Kidney glomerular epithelial cell (primary cell): ENCODE results near the gene TXLNA.

Experiments used
- DNase-seq: peaks from one replicate; lab custom pipeline; 2025; lab: John Stamatoyannopoulos, UW

The TXLNA gene

DNA sequence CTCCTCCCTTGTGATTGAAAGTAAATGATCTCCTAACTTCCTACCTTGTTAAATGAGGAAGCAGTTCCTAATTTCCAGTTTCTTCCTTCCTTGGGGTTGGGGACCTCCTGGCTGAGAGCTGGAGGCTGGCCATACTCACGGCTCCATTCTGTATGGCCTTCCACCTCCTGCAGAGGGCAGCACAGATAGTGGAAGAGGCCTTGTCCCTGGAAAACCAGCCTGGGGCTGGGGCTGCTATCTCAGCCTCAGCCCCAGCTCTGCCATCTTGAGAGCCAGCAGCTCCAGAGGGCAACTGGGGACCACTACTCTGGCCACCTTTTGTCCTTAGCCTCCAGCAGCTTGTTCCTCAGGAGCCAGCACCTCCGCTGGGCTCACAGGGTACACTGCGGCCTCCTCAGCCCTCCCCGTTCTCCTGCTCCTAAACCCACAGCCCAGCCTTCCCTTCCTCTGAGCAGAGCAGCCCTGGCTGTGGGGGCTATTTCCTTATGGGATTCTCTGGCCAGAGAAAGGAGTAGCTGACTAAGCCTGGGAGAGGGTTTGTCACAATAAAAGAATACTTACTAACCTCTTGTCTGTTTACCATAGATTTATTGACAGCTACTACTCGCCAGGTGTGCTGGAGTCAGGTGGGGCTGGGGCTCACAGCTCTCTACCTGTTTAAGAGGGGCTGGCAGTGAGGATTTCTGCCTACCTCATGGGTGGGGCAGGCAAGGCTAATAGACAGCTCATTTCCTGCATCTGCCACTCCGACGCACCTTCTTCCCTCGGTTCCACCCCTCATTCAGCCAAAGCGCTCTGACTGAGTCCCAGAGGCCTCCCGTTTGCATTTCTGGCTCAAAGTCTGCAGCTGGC lies 36.4 kb downstream of the TXLNA start:
- DNase-seq = peak; percentile 13

DNA sequence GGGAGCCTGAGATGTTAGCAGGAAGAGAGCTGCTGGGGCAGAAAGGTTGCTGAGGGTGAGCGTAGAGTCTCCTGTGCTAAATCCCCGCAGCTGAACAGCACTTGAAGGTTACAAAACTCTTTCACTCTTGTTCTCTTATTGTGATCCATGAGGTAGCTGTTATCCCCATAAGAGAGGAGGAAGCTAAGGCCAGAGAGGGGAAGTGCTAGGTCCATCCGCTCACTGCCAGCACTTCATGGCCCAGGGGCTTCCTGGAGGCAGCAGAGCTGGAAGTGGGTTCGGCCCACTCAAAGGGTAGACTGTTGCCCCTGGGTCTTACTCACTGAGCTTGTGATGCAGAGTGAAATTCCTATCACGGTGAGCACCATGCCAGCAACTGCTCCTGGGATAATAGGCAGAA lies 37.1 kb downstream of the TXLNA start:
- no peak for DNase-seq

DNA sequence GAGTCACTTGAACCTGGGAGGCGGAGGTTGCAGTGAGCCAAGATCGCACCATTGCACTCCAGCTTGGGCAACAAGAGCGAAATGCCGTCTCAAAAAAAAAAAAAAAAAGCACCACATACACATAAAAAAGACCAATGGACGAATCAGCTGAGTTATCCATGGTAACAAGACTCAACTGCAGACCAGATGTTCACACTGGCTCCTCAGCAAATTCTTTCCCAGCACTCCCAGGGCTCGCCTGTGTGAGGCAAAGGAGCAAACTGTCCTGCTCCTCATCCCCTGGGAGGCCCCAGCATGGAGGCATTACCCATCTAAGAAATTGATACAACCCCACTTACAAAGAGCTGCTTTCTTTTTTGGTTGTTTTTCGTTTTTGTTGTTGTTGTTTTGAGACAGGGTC lies 39.5 kb downstream of the TXLNA start:
- no peak for DNase-seq

DNA sequence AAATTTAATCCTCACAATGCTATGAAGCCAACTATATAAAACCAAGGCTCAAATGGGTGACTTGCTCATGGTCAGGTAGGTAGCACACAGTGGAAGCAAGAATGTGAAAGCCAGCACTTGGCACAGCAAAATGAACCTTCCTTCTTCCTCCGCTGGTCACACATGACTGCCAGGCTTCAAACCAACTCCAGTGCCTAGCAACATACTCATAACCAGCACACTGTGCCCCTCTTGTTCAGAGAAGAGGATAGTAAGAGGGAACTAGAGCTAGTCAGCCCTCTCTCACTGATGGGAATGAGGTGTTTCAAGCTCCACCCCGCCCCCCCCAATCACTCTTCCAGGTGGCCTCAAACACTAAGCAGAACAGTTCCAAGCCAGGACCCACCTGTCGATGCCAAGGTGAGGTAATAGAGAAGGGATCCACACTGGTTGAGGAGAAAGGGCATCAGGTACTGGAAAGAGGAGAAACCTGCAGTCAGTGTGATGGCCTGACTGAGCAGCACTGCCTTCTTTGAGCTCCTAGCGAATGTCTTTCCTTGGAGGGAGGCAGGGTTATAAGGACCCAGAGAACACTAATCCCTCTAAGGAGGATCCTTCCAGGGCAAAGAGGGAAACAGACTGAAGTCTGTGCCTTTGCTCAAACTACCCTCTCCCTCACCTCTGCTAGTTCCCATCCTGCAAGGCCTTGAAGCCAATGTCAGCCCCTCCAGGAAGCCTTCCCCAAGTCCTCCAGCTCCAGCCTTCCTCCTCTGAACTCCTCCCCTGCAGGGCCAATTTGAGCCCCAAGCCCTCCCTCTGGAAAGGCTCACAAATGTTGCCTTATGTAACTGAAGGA lies 41.5 kb downstream of the TXLNA start:
- peak; percentile 79 for DNase-seq

DNA sequence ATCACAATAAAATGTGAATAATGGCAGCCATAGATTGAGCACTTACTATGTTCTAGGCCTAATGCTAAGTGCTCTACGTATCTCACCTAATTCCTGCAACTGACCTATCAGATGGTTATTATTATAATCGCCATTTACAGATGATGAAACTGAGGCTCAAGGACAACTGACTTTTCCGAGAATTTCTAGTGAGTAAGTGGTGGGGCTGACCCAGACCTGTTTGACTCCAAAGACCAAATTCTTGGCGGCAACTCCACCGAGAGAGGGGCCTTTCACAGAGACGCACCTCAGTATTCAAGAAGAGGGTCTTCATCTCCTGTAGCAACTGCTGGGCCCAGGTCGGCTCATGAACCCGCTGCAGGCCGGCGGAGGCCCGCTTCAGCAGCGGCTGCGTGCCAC lies 42.1 kb downstream of the TXLNA start:
- DNase-seq = no peak

DNA sequence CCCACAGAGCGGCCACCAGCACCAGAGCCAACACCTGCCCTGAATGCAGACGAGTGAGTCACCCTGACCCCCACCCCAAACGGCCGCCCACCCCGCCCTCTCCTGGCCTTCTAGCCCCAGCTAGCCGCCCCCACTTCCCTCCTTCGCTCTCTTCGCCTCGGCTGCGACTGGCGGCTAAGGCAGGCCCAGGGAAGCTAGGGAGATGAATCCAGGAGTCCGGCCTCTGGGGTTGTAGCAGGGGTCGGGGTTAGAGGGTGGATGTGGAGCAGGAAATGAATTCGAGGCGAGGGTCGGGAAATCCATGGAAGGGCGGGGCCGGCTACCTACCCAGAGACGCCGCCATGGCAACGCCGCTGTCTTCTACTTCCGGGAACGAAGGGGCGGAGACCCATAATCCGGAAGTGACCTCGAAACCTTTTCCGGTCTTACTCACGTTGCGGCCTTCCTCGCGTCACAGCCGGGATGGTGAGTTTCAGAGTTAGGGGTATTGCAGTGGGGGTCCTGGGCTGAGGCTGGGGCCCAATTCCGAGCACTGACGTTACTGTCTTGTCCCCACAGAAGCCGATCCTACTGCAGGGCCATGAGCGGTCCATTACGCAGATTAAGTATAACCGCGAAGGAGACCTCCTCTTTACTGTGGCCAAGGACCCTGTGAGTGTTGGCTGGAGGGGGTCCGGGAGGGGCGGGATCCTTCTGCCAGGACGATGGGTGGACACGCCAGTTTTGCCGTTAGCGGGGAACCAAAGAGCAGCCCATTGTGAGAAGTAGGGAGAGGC lies 42.7 kb downstream of the TXLNA start, which contains the start of the genes EIF3I and TMEM234:
Gene EIF3I, plus strand, starts transcription at position 428 of the 776 bp plus-strand sequence. Its CDS starts 35 bp downstream, at position 463.
Gene TMEM234, minus strand, starts transcription at position 374 of the 776 bp plus-strand sequence. Its CDS starts 31 bp downstream, at position 343.
- DNase-seq = peak; percentile 78

DNA sequence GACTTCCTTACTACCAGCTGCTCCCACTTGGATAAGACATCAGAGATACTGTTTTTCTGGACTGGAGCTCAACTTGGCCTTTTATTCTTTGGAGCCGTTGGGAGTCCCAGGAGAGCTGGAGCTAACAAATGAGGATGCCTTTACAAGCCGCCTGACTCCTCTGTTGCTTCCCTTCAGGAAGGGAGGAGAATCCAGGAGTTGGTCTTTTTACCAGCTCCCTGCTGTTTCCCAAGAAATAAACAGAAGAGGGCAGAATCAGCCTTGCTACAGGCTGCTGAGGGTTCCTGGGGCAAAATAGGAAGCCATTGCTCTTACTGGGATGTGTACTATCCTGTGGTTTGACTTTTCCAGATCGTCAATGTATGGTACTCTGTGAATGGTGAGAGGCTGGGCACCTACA lies 44.2 kb downstream of the TXLNA start:
- DNase-seq = no peak

DNA sequence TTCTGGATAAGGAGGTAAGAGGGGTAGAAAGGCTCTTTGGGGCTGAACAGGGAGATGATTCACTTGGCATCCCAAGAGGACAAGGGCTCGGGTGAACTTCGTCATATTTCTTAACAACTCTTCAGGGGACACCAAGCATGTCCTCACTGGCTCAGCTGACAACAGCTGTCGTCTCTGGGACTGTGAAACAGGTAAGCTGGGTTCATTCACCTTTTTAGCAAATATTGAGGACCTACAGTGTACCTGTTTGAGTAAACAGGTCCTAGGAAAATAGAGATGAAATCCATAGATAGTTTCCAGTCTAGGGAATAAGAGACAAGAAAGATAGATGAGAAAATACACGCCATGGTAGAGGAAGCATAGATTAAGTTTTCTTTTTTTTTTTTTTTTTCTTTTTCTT lies 44.8 kb downstream of the TXLNA start:
- DNase-seq = no peak

DNA sequence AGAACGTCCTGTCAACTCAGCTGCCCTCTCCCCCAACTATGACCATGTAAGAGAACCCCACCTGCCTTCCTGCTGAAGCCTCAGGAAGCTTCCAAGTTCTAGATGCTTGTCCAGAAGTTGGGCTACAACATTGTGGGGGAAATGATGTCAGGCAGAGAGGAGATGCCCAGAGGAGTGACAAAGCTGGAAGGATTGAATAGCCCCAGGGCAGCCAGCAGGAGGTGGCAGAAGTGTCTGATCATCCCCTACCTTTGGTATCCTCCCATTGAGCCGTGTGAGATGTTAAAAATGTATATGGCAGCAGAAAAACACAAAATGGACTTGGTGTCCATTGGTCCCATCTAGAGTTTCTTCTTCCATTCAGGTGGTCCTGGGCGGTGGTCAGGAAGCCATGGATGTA lies 49.3 kb downstream of the TXLNA start:
- no peak for DNase-seq

DNA sequence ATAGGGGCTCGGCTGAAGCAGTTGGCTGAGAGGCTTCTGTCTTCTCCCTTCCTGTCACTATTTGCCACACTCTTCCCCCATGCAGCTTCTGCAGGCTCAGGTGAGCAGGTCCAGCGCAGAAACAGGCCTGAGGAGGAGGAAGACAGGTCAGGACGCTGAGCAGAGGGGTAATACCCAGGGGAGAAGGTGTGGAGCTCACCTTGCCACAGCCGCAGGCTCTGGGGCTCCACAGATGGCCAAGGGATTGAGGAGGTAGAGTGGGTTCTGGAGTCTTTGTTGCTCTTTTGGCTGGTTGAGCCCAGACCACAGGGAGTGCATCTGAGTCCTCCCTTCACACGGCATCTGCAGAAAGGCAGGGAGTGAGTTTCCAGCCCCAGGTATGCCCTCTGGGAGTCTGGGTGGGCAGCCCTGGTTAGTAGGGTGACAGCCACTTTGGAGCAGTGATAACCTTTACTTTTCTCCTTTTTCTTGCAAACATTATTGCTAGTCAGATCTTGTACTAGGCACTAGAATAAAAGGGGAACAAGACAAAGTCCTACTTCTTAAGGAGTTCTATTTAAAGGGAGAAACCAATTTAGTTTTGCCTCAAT lies 52.5 kb downstream of the TXLNA start:
- no peak for DNase-seq

DNA sequence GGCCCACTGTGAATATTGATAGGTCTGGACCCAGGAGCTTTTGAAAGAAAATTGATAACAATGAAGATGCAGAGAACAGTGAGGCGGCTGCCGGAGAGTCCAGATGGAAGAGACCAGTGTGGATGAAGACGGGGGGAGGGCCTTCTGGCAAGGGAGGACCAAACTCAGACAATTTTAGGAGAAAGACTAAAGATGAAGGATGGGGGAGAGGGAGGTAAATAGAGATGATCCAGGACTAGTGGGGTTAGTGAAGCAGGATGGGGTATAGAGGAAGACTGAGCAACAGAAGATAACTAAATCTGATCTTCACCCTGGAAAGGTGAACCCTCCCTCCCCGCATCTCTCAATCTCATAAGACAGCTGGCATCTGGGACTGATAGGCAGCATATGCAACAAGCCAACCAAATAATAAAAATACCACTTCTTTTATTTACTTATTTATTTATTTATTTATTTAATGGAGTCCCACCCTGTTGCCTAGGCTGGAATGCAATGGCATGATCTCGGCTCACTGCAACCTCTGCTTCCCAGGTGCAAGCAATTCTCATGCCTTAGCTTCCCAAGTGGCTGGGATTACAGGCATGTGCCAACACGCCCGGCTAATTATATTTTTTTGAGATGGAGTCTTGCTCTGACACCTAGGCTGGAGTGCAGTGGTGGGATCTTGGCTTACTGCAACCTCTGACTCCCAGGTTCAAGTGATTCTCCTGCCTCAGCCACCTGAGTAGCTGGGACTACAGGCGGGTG lies 53.3 kb downstream of the TXLNA start:
- DNase-seq = no peak

DNA sequence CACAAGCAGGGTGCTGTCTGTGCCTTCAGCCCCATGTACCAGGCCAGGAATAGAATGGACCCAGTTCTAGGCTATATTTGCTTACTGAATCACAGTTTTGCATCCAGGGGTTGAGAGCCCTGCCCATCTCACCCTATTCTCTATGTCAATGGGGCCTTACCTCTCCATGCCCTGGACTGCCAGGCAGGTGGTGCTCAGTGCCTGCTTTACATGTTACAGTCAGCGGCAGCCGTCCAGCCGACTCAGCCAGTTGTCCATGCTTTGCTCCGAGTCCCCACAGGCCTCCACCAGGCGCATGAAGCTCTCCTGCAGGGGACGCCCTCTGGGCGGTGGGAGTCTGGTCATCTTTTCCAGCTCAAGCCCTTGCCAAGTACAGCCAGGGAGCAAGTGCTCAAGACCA lies 55.3 kb downstream of the TXLNA start:
- DNase-seq = no peak

DNA sequence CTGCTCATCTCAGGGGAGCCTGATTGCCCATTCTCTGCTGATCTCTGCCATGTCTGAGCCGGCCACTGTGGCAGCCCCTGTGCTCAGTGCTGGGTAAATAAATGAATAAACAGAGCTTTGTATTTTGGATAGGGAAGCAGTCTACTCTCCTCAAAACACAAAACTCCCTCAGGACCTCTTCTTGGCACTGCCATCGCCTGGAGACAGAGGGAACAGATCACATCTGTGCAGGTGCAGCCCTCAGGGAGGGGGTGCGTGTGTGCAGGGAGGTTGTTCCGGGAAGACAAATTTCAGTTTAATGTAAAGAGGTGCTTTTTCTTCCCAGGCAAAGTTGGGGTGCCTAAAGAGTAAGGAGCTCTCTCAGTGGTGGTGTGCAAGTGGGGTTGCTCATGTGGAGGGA lies 59.9 kb downstream of the TXLNA start:
- no peak for DNase-seq

DNA sequence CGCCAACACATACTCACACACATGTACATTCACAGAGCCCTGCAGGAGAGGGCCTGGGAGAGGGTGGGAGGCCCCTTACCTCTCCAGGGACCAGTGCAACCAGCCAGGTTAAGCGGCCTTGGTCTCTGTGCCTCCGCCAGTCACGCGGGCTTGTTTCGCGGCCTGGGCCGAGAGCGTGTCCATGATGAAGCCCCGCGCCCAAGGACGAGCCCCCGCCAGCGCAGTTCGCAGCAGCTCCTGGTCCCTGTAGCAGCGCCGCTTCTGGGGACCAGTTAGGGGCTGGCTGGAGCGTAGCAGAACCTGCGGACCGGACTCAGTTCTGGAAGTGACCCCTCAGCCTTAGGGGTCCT lies 60.3 kb downstream of the TXLNA start:
- no peak for DNase-seq

DNA sequence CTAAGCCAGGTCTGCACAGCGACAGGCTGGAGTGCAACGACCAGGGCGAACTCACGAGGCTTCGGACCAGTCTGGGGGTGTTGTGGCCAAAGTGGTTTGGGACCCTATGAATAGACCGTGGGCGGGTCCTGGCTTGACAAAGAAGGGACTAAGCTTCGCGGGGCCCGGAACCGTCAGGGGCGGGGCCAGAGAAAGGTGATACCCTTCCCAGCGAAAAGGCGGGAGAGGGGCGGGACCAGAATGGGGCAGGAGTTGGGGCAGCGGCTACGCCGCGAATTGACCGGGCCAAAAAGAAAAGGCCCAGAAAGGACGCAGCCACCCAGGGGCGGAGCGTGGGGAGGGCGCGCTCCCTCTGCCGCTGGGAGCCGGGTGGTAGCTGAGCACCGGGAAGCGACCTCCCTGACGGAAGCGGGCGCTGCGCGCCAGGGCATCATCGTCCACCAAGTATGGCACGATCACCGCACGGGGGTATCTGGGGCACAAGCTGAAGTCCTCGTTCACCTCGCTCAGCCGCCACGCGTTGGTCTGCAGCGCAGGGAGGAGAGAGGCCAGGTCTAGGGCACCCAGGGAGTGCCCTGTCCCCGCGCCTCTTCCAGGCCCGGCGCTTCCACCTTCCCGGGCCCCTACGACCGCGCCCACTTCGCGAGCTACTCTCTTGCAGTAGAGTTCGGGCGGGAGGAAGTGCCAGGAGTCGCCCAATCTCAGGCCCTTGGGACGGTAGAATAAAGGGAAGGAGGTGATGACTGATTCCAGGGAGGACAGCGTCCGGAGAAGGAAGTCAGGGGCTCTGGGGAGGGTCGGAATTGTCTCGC lies 60.9 kb downstream of the TXLNA start:
- DNase-seq = no peak

DNA sequence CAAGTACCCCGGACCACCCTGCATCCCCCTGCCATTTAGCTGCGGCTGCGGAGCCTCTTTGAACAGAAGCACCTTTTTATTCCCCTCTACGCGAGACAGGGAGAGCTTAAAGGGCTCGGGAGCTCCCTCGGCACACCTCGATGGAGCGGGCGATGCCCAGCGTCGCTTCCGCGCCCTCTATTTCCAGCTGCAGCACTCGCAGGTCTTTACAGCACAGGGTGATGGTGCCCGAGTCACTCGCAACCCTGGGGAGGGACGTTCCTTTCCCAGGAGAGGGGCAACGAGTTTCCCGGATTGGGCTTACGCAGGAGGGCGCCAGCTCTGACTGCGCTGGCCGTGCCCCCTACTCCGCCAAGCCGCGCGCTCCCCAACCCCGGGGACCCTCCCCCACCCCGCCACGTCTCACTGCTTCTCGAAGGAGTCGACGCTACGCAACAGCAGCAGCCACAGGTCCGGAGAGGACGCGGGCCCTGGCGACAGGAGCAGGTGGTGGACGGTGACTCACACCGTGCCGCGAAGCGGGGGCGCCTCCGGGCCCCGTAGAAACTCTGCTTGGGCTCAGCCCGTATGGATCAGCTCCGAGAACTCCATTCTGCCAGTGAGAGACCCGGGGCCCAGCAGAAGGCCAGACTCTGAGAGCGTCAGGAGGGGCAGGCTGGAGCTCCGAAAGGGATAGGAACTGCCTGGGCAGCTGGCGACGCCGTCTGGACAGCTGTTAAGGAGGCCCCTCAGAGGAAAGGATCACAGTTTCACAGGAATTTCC lies 61.7 kb downstream of the TXLNA start:
- no peak for DNase-seq

DNA sequence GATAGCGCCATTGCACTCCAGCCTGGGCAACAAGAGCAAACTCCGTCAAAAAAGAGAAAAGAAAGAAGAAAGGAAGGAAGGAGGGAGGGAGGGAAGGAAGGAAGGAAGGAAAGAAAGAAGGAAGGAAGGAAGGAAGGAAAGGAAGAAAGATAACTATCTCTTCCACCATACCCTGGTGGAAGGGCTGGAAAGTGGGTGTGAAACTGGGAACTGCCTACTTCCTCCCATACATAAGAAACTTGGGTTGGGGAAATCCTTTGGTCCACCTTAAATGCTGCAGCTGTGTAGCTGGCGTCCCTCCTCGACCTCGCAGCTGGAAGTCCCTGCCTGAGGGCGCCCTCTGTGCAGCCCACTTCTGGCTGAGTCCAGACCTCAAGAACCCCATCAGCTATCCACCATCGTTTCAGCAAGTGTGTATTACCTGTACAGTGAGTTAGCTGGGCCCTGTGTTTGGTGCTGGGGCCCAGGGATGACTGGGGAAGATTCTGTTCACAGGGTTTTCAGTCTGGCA lies 62.9 kb downstream of the TXLNA start:
- DNase-seq = no peak

DNA sequence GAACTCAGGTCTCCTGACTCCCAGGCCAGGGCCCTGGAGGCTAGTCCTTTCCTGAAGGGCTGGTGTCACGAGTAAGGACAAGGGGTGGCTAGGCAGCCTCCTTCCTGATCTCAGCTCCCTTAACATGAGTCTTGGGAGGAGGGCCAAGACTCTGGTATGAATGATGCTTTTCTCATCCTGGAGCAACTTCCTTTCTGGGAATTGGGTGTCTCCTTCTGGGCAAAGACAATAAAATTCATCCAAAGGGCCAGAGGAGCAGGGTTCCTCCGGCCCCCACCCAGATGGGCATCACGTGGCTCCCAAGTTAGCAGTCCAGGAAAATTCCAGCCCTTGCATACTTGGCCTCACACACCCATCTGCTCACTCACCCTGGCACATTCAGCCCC lies 67.4 kb downstream of the TXLNA start, which contains the start of gene FAM167B:
Gene FAM167B, plus strand, starts transcription at position 335 of the 386 bp plus-strand sequence. CDS start 200 bp downstream, outside the sequence.
- no peak for DNase-seq

DNA sequence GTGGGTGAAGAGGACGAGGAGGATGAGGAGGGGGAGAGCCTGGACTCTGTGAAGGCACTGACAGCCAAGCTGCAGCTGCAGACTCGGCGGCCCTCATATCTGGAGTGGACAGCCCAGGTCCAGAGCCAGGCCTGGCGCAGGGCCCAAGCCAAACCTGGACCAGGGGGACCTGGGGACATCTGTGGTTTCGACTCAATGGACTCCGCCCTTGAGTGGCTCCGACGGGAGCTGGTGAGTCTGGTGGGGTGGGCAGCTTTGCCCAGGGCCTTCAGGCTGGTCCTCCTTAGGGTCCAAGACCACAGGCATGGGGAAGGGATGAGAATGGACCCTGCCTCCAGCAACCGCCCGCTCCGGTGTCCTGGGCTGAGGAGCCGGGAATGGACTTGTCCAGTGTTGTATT lies 68.0 kb downstream of the TXLNA start:
- DNase-seq = no peak
